Keratinocyte (primary cell): Measurements from ENCODE around the gene ZNF99.

Experiments
- EZH2 ChIP-seq: IDR thresholded peaks from one replicate; pipeline ENCODE4 v1.6.1; 2012; ENCODE audit warnings: inconsistent platforms, mild to moderate bottlenecking, low read length, moderate library complexity
- TF ChIP-seq, protein P1 (sequence below), 3 experiments: IDR thresholded peaks in 1 of 3; conservative IDR thresholded peaks in 1 of 3; optimal IDR thresholded peaks in 1 of 3; 2 replicates in 2 of 3; 3 replicates in 1 of 3; pipeline versions ENCODE3 to v1.5.1; 2011; ENCODE audit warnings: low read length in 3 of 3, mild to moderate bottlenecking in 3 of 3, moderate library complexity in 2 of 3, control low read depth in 1 of 3, inconsistent platforms in 1 of 3; ENCODE audit not compliant: insufficient read depth in 2 of 3; ENCODE audit errors: extremely low read depth in 1 of 3

DNA sequence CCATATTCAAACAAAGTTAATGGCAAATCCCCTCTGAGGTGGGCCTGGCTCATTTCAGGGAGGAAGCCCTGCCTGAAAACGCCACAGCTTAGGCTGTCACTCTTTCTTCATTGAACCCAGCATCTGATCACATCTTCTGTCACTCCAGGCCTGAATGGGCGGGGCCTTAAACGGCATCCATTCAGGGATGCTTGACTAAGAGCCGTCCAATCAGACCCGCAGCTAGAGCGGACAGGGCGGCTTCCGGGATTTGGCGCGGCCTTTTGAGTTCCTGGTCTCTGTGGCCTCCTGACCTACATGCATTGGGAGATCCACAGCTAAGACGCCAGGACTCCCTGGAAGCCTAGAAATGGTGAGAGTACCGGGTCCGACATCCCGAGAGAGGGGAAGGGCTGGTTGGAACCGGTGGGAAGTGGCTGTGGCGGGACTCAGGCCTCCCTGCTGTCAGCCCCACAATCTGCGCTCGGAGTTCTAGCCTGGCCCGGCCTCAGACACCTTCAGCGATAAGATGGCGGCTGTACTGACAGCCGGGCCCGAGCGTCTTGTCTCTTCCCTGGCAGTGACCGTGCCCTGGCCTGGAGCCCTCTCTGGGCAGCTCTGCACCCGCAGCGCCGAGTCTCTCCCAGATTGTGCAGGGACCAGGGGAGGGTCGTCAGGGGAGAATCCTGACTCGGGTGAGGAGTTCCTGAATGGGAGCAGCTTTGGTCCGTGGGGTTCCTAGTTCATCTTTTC lies 48.2 kb upstream of the ZNF99 start, which contains the start of gene ZNF723:
- TF ChIP-seq, protein P1, sequence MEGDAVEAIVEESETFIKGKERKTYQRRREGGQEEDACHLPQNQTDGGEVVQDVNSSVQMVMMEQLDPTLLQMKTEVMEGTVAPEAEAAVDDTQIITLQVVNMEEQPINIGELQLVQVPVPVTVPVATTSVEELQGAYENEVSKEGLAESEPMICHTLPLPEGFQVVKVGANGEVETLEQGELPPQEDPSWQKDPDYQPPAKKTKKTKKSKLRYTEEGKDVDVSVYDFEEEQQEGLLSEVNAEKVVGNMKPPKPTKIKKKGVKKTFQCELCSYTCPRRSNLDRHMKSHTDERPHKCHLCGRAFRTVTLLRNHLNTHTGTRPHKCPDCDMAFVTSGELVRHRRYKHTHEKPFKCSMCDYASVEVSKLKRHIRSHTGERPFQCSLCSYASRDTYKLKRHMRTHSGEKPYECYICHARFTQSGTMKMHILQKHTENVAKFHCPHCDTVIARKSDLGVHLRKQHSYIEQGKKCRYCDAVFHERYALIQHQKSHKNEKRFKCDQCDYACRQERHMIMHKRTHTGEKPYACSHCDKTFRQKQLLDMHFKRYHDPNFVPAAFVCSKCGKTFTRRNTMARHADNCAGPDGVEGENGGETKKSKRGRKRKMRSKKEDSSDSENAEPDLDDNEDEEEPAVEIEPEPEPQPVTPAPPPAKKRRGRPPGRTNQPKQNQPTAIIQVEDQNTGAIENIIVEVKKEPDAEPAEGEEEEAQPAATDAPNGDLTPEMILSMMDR (optimal IDR thresholded peaks at IDR 0.05 in 1 of 3, IDR thresholded peaks at IDR 0.05 in 1 of 3, conservative IDR thresholded peaks at IDR 0.05 in 1 of 3; ENCODE audit: extremely low read depth in 1 of 3, insufficient read depth in 2 of 3, low read length in 3 of 3): no peak
- no peak for TF ChIP-seq EZH2
